Measurements from ENCODE around the gene OTULINL. TPM values are rescaled to one million over a fixed set of nuclear protein-coding genes. Genes with fewer than 3 reads are reported as not detected.
A peak's percentile ranks its signal among the peaks of the same experiment; 100 is the strongest.

The OTULINL gene
- total RNA-seq, 1 experiment from 2014 or later = 12.3 TPM

GRCh38 chr5:14532180-14532579 is 49.4 kb upstream of the OTULINL start:
- DNase-seq (ENCODE audit: low spot score) = no peak
- no peak overlapping the region for H3K4me3 Mint-ChIP-seq
- H3K9me3 Mint-ChIP-seq = no peaks in the 10 kb centered on the region
- POLR2A ChIA-PET = no interaction called here
- CTCF ChIA-PET = no interaction called here
- no peaks in the 10 kb centered on the region for H3K36me3 Mint-ChIP-seq
- TF ChIP-seq CBFB (CRISPR knock-in tag; IDR thresholded peaks at IDR 0.05; ENCODE audit: low read depth) (no peak), NFATC4 (CRISPR knock-in tag; IDR thresholded peaks at IDR 0.05) (no peak), NR3C1 (CRISPR knock-in tag; conservative IDR thresholded peaks at IDR 0.05; ENCODE audit: low read depth) (no peak), EMX1 (CRISPR knock-in tag; IDR thresholded peaks at IDR 0.05) (no peak), PRRX2 (CRISPR knock-in tag; IDR thresholded peaks at IDR 0.05) (no peak), ZNF317 (CRISPR knock-in tag; IDR thresholded peaks at IDR 0.05; ENCODE audit: borderline replicate concordance, low read depth) (no peak), ATF1 (CRISPR knock-in tag; IDR thresholded peaks at IDR 0.05) (no peak), ESRRA (CRISPR knock-in tag; IDR thresholded peaks at IDR 0.05; ENCODE audit: borderline replicate concordance) (no peak), ZNF425 (CRISPR knock-in tag; conservative IDR thresholded peaks at IDR 0.05) (no peak), FOXP4 (CRISPR knock-in tag; IDR thresholded peaks at IDR 0.05) (no peak), ZNF138 (CRISPR knock-in tag; conservative IDR thresholded peaks at IDR 0.05) (no peak), SMAD4 (CRISPR knock-in tag; IDR thresholded peaks at IDR 0.05) (no peak), MLX (CRISPR knock-in tag; IDR thresholded peaks at IDR 0.05) (no peak)
- no peak overlapping the region for H3K27ac Mint-ChIP-seq
- no peaks in the 10 kb centered on the region; the same call in 1 of the 2 replicates for H3K27me3 Mint-ChIP-seq (ENCODE audit: low read depth)
- ATAC-seq = no peak
- peaks cover 9% of the 10 kb centered on the region for H3K4me1 Mint-ChIP-seq

- Mint-ChIP-seq H3K27ac (peak overlapping the region; percentile 64), H3K4me3 (no peak overlapping the region), H3K36me3 (no peaks in the 10 kb centered on the region), H3K9me3 (peaks cover 10% of the 10 kb centered on the region), H3K4me1 (peaks cover 9% of the 10 kb centered on the region), H3K27me3 (ENCODE audit: low read depth) (no peaks in the 10 kb centered on the region; the same call in 1 of the 2 replicates)
- ATAC-seq = peak; percentile 84
- ChIA-PET CTCF (interaction anchor here (1.1 to 1.3 kb wide), 3 partner anchors 29 to 114 kb away, joined by 5 to 12 read pairs (median 7); no protein-coding TSS in a partner anchor), POLR2A (interaction anchor here (0.6 to 0.8 kb wide), 2 partner anchors 35 to 726 kb away, joined by 3 to 4 read pairs; no protein-coding TSS in a partner anchor)
- no peak for DNase-seq (ENCODE audit: low spot score)
- TF ChIP-seq, protein P1, sequence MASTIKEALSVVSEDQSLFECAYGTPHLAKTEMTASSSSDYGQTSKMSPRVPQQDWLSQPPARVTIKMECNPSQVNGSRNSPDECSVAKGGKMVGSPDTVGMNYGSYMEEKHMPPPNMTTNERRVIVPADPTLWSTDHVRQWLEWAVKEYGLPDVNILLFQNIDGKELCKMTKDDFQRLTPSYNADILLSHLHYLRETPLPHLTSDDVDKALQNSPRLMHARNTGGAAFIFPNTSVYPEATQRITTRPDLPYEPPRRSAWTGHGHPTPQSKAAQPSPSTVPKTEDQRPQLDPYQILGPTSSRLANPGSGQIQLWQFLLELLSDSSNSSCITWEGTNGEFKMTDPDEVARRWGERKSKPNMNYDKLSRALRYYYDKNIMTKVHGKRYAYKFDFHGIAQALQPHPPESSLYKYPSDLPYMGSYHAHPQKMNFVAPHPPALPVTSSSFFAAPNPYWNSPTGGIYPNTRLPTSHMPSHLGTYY (CRISPR knock-in tag; IDR thresholded peaks at IDR 0.05) = no peak
- TF ChIP-seq RORB (CRISPR knock-in tag; IDR thresholded peaks at IDR 0.05) (no peak), ZNF281 (CRISPR knock-in tag; IDR thresholded peaks at IDR 0.05) (no peak), ZNF232 (CRISPR knock-in tag; IDR thresholded peaks at IDR 0.05) (no peak), SOX15 (CRISPR knock-in tag; IDR thresholded peaks at IDR 0.05) (no peak), USF2 (CRISPR knock-in tag; IDR thresholded peaks at IDR 0.05) (no peak), IRF1 (CRISPR knock-in tag; IDR thresholded peaks at IDR 0.05) (no peak), MYBL2 (CRISPR knock-in tag; IDR thresholded peaks at IDR 0.05) (no peak)
- TF ChIP-seq, protein P2, sequence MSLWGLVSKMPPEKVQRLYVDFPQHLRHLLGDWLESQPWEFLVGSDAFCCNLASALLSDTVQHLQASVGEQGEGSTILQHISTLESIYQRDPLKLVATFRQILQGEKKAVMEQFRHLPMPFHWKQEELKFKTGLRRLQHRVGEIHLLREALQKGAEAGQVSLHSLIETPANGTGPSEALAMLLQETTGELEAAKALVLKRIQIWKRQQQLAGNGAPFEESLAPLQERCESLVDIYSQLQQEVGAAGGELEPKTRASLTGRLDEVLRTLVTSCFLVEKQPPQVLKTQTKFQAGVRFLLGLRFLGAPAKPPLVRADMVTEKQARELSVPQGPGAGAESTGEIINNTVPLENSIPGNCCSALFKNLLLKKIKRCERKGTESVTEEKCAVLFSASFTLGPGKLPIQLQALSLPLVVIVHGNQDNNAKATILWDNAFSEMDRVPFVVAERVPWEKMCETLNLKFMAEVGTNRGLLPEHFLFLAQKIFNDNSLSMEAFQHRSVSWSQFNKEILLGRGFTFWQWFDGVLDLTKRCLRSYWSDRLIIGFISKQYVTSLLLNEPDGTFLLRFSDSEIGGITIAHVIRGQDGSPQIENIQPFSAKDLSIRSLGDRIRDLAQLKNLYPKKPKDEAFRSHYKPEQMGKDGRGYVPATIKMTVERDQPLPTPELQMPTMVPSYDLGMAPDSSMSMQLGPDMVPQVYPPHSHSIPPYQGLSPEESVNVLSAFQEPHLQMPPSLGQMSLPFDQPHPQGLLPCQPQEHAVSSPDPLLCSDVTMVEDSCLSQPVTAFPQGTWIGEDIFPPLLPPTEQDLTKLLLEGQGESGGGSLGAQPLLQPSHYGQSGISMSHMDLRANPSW (CRISPR knock-in tag; conservative IDR thresholded peaks at IDR 0.05; ENCODE audit: low read depth) = no peak
Observed at GRCh38 chr5:14534773-14535172, 46.8 kb upstream of the OTULINL start.

Data from WTC11 (cell line).